Ishikawa (cell line): ENCODE results near the gene FAU.

Source experiments
- CEBPB ChIP-seq: IDR thresholded peaks from 2 replicates; pipeline ENCODE4 v1.6.1; 2012
- CREB1 ChIP-seq: IDR thresholded peaks from 2 replicates; pipeline ENCODE4 v1.6.1; 2012; ENCODE audit warnings: low read depth
- EGR1 ChIP-seq: IDR thresholded peaks from 2 replicates; pipeline ENCODE4 v1.6.1; 2012
- EP300 ChIP-seq: IDR thresholded peaks from 2 replicates; pipeline ENCODE4 v1.6.1; 2012; ENCODE audit warnings: borderline replicate concordance
- FOXM1 ChIP-seq: IDR thresholded peaks from 2 replicates; pipeline ENCODE4 v1.6.1; 2012; ENCODE audit warnings: low read depth, borderline replicate concordance
- NFIC ChIP-seq: IDR thresholded peaks from 2 replicates; pipeline ENCODE4 v1.6.1; 2012
- RAD21 ChIP-seq: IDR thresholded peaks from 2 replicates; pipeline ENCODE4 v1.6.1; 2012; ENCODE audit warnings: low read depth
- TAF1 ChIP-seq: IDR thresholded peaks from 2 replicates; pipeline ENCODE4 v1.6.1; 2012; ENCODE audit warnings: low read depth, mild to moderate bottlenecking
- TCF12 ChIP-seq: IDR thresholded peaks from 2 replicates; pipeline ENCODE4 v1.6.1; 2012; ENCODE audit warnings: low read depth
- TEAD4 ChIP-seq: IDR thresholded peaks from 2 replicates; pipeline ENCODE4 v1.6.1; 2012
- YY1 ChIP-seq: IDR thresholded peaks from 2 replicates; pipeline ENCODE4 v1.6.1; 2012; ENCODE audit warnings: low read depth
- ZBTB7A ChIP-seq: IDR thresholded peaks from 2 replicates; pipeline ENCODE4 v1.6.1; 2012; ENCODE audit warnings: low read depth
- TF ChIP-seq, protein P1 (sequence below): IDR thresholded peaks from 2 replicates; pipeline ENCODE4 v1.6.1; 2012; ENCODE audit warnings: low read depth, mild to moderate bottlenecking
- TF ChIP-seq, protein P2 (sequence below): IDR thresholded peaks from 2 replicates; pipeline ENCODE4 v1.6.1; 2012
- TF ChIP-seq, protein P3 (sequence below): IDR thresholded peaks from 2 replicates; pipeline ENCODE4 v1.6.1; 2012

Gene FAU

DNA sequence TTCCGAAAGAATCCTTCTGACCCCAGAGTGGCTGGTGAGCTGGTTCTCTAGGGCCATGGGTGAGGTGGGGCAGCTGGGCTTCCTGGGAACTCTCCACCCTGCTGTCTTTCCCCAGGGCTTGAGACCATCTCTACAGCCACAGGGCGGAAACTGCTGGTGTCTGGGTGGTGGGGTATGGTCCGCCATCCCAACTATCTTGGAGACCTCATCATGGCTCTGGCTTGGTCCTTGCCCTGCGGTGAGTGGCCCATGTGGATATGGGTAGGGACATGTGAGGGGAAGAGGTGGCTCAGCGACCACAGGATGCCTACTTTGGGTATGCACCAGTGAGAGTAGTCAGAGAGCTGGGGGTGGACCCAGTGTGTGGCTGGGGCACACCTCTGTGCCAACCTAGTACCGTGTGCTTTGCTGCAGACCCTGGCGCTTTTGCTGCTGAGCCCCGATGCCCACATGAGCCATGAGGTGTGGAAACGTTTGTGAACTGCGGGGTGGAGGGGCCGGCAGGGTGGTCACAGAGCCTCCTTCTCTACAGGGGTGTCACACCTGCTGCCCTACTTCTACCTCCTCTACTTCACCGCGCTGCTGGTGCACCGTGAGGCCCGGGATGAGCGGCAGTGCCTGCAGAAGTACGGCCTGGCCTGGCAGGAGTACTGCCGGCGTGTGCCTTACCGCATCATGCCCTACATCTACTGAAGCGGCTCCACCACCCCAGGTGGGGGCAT, 6.4 kb downstream of the FAU start:
- TF ChIP-seq, protein P1, sequence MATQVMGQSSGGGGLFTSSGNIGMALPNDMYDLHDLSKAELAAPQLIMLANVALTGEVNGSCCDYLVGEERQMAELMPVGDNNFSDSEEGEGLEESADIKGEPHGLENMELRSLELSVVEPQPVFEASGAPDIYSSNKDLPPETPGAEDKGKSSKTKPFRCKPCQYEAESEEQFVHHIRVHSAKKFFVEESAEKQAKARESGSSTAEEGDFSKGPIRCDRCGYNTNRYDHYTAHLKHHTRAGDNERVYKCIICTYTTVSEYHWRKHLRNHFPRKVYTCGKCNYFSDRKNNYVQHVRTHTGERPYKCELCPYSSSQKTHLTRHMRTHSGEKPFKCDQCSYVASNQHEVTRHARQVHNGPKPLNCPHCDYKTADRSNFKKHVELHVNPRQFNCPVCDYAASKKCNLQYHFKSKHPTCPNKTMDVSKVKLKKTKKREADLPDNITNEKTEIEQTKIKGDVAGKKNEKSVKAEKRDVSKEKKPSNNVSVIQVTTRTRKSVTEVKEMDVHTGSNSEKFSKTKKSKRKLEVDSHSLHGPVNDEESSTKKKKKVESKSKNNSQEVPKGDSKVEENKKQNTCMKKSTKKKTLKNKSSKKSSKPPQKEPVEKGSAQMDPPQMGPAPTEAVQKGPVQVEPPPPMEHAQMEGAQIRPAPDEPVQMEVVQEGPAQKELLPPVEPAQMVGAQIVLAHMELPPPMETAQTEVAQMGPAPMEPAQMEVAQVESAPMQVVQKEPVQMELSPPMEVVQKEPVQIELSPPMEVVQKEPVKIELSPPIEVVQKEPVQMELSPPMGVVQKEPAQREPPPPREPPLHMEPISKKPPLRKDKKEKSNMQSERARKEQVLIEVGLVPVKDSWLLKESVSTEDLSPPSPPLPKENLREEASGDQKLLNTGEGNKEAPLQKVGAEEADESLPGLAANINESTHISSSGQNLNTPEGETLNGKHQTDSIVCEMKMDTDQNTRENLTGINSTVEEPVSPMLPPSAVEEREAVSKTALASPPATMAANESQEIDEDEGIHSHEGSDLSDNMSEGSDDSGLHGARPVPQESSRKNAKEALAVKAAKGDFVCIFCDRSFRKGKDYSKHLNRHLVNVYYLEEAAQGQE: no peak
- no peak for TF ChIP-seq ZBTB7A
- no peak for TF ChIP-seq EP300
- TF ChIP-seq, protein P2, sequence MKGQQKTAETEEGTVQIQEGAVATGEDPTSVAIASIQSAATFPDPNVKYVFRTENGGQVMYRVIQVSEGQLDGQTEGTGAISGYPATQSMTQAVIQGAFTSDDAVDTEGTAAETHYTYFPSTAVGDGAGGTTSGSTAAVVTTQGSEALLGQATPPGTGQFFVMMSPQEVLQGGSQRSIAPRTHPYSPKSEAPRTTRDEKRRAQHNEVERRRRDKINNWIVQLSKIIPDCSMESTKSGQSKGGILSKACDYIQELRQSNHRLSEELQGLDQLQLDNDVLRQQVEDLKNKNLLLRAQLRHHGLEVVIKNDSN: no peak
- TF ChIP-seq YY1: no peak
- no peak for TF ChIP-seq RAD21
- TF ChIP-seq TEAD4: no peak
- no peak for TF ChIP-seq TCF12
- TF ChIP-seq CREB1: no peak
- TF ChIP-seq, protein P3, sequence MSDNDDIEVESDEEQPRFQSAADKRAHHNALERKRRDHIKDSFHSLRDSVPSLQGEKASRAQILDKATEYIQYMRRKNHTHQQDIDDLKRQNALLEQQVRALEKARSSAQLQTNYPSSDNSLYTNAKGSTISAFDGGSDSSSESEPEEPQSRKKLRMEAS: no peak
- TF ChIP-seq CEBPB: no peak
- no peak for TF ChIP-seq EGR1

DNA sequence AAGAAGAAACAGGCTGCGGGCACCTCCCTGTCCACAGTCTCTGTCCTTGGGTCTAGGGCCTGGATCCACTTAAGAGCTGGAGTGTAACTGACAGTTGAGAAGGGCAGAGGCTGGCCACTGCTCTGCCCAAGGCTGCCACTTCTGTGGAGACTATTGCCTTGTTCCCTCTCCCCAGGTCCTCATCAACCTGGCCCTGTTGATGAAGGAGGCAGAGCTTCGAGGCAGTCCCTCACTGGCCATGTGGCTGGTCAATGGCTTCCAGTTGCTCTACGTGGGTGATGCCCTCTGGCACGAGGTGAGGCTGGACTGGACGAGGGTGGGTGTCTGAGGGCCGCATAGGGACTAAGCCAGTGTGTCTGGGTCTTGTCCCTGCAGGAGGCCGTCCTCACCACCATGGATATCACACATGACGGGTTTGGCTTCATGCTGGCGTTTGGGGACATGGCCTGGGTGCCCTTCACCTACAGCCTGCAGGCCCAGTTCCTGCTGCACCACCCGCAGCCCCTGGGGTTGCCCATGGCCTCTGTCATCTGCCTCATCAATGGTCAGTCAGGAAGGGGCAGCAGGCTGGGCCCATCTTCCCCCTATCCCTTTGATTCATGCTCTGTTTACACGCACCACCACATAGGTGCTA, 7.3 kb downstream of the FAU start:
- TF ChIP-seq CEBPB (no peak), EGR1 (no peak), EP300 (no peak), CREB1 (no peak), RAD21 (no peak), TCF12 (no peak), NFIC (no peak), ZBTB7A (no peak), TAF1 (no peak), FOXM1 (no peak), TEAD4 (no peak), YY1 (no peak)
- TF ChIP-seq, protein P1: no peak
- TF ChIP-seq, protein P3: no peak

DNA sequence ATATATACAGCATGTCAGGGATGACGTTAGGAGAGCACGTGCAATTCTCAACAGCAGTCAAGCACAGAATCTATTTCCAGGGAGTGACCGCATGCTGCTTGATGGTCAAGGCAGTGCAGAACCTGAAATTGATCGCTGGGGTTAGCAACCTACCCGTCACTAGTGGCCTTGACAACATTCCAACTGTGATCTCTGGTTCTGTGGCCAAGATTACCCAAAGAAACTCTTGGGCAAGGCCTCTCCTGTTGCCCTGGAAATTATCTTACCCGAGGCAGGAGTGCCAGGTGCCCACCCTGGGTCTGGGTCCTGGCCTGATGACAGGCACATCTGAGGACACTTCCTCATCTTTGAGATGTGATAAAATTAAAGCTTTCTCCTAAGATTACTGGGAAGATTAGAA, 8.1 kb downstream of the FAU start:
- TF ChIP-seq, protein P3: peak; percentile 45; the same call in 1 of the 2 replicates
- TF ChIP-seq NFIC: no peak
- TF ChIP-seq TCF12: no peak
- no peak for TF ChIP-seq TEAD4
- TF ChIP-seq RAD21: no peak
- no peak for TF ChIP-seq EGR1
- no peak for TF ChIP-seq FOXM1
- no peak for TF ChIP-seq EP300

DNA sequence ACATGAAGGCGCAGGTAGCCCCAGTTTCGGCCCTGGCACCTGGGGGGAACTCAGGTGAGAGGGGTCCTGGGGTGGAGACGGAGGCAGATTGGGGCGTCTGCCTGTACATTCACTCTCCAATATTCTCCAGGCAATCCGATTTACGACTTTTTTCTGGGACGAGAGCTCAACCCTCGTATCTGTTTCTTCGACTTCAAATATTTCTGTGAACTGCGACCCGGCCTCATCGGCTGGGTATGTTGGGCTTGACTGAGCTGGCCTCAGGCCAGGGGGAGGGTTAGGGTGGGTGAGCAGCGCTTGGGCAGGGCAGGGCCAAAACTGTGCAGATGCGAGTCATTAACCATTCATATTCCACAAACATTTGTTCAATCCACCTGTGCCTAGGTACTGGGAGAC, 8.6 kb downstream of the FAU start:
- no peak; the same call in 1 of the 2 replicates for TF ChIP-seq EP300
- no peak for TF ChIP-seq EGR1
- no peak for TF ChIP-seq TAF1
- TF ChIP-seq, protein P2: no peak
- TF ChIP-seq RAD21: no peak
- TF ChIP-seq CREB1: no peak
- no peak for TF ChIP-seq CEBPB
- TF ChIP-seq TEAD4: 0 out of 2 replicates have a peak, but pooled peaks have one; percentile 21
- TF ChIP-seq TCF12: peak; percentile 39; the same call in 1 of the 2 replicates
- no peak for TF ChIP-seq ZBTB7A
- TF ChIP-seq FOXM1: no peak
- peak; percentile 92 for TF ChIP-seq NFIC
- TF ChIP-seq, protein P3: no peak
- no peak for TF ChIP-seq YY1
- TF ChIP-seq, protein P1: no peak
